GM12801 (cell line): Measurements from ENCODE around the gene PLD2.

ENCODE experiments used
- TF ChIP-seq, protein P1 (sequence below): IDR thresholded peaks from one replicate; pipeline ENCODE4 v1.5.1; 2011; ENCODE audit warnings: control low read depth; ENCODE audit not compliant: insufficient read length; ENCODE audit errors: extremely low read depth

Gene PLD2

DNA sequence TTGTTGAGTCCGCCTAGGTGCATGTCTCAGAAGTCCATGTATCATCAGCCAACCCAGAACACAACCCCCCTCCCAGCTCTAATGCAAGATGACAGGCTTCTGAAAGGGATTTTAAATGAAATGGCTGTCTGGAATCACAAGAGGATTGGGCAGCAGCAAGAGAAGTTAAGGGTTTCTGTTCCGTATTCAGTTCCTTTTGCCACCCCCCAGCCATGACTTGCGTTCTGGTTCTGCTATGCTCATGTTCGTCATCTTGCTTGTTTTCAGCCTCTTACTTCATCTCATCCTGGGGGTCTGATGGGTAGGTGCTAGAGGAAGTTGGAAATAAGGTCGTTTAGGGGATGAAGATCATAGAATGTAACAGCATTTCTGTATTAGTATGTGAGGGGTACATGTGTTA, 38.2 kb downstream of the PLD2 start:
- TF ChIP-seq, protein P1, sequence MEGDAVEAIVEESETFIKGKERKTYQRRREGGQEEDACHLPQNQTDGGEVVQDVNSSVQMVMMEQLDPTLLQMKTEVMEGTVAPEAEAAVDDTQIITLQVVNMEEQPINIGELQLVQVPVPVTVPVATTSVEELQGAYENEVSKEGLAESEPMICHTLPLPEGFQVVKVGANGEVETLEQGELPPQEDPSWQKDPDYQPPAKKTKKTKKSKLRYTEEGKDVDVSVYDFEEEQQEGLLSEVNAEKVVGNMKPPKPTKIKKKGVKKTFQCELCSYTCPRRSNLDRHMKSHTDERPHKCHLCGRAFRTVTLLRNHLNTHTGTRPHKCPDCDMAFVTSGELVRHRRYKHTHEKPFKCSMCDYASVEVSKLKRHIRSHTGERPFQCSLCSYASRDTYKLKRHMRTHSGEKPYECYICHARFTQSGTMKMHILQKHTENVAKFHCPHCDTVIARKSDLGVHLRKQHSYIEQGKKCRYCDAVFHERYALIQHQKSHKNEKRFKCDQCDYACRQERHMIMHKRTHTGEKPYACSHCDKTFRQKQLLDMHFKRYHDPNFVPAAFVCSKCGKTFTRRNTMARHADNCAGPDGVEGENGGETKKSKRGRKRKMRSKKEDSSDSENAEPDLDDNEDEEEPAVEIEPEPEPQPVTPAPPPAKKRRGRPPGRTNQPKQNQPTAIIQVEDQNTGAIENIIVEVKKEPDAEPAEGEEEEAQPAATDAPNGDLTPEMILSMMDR = no peak

DNA sequence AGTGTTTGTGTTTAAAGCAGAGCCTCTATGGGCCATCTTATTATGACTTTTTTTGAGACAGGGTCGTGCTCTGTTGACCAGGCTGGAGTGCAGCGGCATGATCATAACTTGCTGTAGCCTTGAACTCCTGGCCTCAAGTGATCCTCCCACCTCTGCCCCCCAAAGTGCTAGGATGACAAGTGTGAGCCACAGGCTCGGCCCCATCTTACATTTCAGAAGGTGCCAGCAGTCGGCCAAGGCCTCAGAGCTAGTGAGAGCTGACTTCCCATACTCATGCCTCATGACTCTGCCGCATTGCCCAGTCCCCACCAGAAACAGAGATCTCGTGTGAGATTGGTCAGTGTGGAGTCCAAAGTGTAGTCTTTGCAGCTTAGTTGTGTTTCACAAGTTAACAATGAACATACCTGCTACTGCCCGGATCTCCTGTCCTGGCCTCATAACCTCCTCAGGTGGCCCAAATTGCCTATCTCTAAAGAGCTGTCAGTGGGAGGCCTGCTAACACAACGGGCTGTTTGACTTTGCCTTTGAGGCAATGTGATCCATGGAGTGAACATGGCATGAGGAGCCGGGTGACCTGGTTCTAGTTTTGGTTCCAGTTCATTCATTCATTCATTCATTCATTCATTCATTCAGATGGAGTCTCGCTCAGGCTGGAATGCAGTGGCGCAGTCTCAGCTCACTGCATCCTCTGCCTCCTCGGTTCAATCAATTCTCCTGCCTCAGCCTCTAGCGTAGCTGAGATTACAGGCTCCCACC, 39.9 kb downstream of the PLD2 start:
- TF ChIP-seq, protein P1 = no peak

DNA sequence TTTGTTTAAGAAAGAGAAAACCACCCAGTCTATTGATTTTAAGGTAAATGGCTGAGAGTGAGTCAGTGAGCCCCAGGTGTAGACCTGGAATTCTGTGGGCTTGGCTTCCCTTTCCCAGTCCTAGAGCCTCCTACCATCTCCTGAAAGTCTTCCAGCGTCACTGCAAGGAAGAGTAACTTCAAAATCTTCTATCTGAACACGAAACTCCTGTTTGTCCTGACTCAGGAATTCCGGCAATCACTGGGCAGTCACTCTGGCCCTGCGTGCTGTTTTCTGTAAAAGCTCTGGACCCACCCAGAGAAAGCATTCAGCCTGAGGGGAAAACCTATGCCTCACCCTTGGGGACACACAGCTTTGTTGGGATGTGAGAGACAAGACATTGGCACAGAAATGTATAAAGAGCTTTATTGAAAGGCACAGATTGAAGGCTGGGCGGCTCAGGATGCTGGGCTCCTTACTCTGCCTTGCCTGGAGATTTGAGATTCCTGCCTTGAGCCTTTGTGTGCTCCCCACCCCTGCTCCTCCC, 42.1 kb downstream of the PLD2 start:
- TF ChIP-seq, protein P1 = no peak

DNA sequence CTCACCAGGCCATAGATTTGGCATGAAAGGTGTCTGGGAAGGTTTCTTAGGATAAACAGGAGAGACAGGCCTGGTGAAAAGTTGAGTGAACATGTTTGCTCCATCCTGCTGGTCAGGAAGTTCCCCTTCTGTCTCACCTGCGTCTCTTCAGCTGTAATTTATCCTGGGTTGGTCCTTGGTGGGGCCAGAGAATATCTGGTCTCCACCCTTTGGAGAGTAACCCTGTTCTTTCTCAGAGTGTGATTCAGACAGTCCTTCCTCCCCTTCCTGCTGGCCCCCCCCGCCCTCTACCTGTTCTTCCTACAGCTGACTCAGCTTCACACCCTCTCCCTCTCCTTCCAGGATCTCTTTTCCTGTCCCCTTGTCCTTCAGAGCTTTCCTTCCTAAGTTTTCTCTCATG, 43.3 kb downstream of the PLD2 start:
- TF ChIP-seq, protein P1 = no peak

DNA sequence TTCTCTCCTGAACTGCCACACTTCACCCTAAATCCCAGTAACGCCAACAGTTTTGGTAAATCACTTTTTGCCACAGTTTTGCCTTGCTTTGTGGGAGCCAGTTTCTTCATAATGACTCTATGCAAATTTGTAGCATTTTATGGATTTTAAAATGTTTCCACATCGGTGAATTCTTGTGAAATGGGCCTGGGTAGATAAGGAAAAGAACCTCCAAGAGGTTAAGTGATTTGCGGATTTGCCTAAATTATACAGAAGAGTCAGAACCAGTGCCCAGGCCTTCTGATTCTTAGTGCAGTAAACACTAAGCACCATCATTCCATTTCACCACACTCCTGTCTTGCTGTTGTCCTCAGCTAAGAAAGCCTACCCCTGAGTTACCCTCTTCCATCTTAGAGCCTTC, 44.1 kb downstream of the PLD2 start:
- TF ChIP-seq, protein P1 = no peak

DNA sequence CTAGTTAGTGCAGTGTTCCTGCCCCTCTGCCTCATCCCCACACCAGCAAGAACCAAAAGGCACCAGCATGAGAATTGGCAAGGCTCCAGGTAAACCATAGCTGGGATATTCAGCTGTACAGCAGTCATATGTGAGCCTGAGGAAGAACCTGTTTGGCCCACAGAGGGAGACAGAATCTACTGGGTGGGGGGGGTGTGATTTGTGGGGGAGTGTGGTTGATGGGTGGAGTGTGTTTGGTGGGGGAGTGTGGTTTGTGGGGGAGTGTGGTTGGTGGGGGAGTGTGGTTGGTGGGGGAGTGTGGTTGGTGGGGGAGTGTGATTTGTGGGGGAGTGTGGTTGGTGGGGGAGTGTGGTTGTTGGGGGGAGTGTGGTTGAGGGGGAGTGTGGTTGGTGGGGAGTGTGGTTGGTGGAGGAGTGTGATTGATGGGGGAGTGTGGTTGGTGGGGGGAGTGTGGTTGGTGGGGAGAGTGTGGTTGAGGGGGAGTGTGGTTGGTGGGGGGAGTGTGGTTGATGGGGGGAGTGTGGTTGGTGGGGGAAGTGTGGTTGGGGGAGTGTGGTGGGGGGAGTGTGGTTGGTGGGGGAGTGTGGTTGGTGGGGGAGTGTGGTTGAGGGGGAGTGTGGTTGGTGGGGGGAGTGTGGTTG, 45.7 kb downstream of the PLD2 start:
- TF ChIP-seq, protein P1 = no peak

DNA sequence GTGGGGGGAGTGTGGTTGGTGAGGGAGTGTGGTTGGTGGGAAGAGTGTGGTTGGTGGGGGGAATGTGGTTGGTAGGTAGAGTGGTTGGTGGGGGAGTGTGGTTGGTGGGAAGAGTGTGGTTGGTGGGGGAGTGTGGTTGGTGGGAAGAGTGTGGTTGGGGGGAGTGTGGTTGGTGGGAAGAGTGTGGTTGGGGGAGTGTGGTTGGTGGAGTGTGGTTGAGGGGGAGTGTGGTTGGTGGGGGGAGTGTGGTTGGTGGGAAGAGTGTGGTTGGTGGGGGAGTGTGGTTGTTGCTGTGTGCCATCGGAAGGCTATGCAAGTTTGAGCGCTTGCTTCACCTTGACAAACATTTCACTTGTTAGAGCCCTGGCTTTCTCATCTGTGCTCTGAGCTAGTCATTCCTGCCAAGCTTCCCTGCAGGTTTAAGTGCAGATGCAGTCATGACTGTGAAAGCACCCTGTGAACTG, 46.3 kb downstream of the PLD2 start:
- TF ChIP-seq, protein P1 = no peak
